Measurements from ENCODE around the gene ARHGAP40. TPM values are rescaled to one million over a fixed set of nuclear protein-coding genes. Genes with fewer than 3 reads are reported as not detected.
A peak's percentile ranks its signal among the peaks of the same experiment; 100 is the strongest.

Gene ARHGAP40
- total and polyA plus RNA-seq, 2 of the 13 experiments (the other 11 are each of a cell fraction or from before 2014, with no cell fraction given), result 0.75 to 2.1 TPM

DNA sequence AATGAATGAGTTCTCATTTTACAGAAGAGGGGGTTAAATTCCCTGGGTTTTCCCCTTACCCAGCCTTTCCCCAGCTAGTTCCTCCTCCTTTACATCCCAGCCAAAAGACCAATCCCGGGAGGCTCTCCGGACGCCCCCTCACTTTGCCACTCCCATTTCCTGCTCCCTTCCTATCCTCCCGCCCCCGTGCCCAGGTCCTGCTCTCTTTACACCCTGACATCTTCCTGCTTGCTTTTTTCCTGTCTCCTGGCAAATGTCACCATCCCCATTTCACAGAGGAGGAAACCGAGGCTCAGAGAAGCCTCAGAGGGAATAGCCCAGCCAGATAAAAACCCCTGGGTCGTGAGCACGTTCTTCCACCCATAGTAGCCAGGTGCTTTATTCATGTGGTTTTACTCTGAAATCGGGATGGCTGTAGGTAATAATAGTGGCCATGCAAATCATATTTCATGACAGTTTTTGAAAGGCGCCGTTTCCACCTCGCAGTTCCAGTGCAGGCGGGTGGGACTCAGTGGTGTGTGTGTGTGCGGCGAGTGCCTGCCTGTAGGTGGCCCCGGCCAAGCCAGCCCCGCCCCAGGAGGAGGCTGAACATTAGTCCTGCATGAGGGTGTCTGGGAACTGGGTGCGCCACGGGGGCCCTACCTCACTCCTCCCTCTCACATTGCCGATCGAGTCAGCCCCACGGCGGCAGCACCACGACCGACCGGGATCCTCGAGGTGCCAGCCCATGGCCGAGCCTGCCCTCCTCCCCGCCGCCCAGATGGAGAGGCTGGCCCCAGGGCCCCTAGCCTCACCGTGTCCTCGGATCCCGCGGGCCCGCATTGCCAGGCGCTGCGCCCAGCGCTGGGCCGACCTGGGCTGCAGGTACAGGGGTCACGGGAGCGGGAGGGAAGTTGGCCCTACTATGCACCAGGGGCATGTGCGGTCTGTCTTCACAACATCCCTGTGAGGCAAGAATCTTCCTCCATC, at the start of gene ARHGAP40 (continued):
- TF ChIP-seq, protein P1, sequence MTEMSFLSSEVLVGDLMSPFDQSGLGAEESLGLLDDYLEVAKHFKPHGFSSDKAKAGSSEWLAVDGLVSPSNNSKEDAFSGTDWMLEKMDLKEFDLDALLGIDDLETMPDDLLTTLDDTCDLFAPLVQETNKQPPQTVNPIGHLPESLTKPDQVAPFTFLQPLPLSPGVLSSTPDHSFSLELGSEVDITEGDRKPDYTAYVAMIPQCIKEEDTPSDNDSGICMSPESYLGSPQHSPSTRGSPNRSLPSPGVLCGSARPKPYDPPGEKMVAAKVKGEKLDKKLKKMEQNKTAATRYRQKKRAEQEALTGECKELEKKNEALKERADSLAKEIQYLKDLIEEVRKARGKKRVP (CRISPR knock-in tag; IDR thresholded peaks at IDR 0.05), result no peak; a peak in 1 of 4 replicates
- TF ChIP-seq ZNF34 (CRISPR knock-in tag; IDR thresholded peaks at IDR 0.05; ENCODE audit: borderline replicate concordance) (no peak), MED8 (CRISPR knock-in tag; IDR thresholded peaks at IDR 0.05; ENCODE audit: insufficient replicate concordance) (no peak), DRAP1 (CRISPR knock-in tag; IDR thresholded peaks at IDR 0.05) (no peak), ZSCAN25 (CRISPR knock-in tag; IDR thresholded peaks at IDR 0.05) (no peak), ZFP37 (CRISPR knock-in tag; IDR thresholded peaks at IDR 0.05; ENCODE audit: borderline replicate concordance) (no peak), ZBTB20 (CRISPR knock-in tag; IDR thresholded peaks at IDR 0.05; ENCODE audit: borderline replicate concordance, low read depth) (no peak), ARNT2 (CRISPR knock-in tag; IDR thresholded peaks at IDR 0.05; ENCODE audit: low read depth) (no peak), ATAD3A (CRISPR knock-in tag; IDR thresholded peaks at IDR 0.05) (no peak), ZNF317 (CRISPR knock-in tag; IDR thresholded peaks at IDR 0.05) (no peak), PLSCR1 (CRISPR knock-in tag; IDR thresholded peaks at IDR 0.05; ENCODE audit: borderline replicate concordance) (no peak), CERS6 (CRISPR knock-in tag; IDR thresholded peaks at IDR 0.05) (no peak), GFI1 (CRISPR knock-in tag; IDR thresholded peaks at IDR 0.05; ENCODE audit: borderline replicate concordance) (no peak), ZNF12 (CRISPR knock-in tag; IDR thresholded peaks at IDR 0.05) (no peak), ATF6 (CRISPR knock-in tag; conservative IDR thresholded peaks at IDR 0.05) (no peak), ZNF17 (CRISPR knock-in tag; IDR thresholded peaks at IDR 0.05) (no peak), ZNF20 (CRISPR knock-in tag; IDR thresholded peaks at IDR 0.05) (no peak)
- TF ChIP-seq, protein P2, sequence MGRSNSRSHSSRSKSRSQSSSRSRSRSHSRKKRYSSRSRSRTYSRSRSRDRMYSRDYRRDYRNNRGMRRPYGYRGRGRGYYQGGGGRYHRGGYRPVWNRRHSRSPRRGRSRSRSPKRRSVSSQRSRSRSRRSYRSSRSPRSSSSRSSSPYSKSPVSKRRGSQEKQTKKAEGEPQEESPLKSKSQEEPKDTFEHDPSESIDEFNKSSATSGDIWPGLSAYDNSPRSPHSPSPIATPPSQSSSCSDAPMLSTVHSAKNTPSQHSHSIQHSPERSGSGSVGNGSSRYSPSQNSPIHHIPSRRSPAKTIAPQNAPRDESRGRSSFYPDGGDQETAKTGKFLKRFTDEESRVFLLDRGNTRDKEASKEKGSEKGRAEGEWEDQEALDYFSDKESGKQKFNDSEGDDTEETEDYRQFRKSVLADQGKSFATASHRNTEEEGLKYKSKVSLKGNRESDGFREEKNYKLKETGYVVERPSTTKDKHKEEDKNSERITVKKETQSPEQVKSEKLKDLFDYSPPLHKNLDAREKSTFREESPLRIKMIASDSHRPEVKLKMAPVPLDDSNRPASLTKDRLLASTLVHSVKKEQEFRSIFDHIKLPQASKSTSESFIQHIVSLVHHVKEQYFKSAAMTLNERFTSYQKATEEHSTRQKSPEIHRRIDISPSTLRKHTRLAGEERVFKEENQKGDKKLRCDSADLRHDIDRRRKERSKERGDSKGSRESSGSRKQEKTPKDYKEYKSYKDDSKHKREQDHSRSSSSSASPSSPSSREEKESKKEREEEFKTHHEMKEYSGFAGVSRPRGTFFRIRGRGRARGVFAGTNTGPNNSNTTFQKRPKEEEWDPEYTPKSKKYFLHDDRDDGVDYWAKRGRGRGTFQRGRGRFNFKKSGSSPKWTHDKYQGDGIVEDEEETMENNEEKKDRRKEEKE (IDR thresholded peaks at IDR 0.05), result no peak
- TF ChIP-seq, protein P3, sequence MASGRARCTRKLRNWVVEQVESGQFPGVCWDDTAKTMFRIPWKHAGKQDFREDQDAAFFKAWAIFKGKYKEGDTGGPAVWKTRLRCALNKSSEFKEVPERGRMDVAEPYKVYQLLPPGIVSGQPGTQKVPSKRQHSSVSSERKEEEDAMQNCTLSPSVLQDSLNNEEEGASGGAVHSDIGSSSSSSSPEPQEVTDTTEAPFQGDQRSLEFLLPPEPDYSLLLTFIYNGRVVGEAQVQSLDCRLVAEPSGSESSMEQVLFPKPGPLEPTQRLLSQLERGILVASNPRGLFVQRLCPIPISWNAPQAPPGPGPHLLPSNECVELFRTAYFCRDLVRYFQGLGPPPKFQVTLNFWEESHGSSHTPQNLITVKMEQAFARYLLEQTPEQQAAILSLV (CRISPR knock-in tag; IDR thresholded peaks at IDR 0.05; ENCODE audit: borderline replicate concordance), result peak; percentile 70
